Measurements from ENCODE around the gene ZP2. TPM values are rescaled to one million over a fixed set of nuclear protein-coding genes. Genes with fewer than 3 reads are reported as not detected.
A peak's percentile ranks its signal among the peaks of the same experiment; 100 is the strongest.
"Not testable (repeated sequence)": the region's sequence is repeated elsewhere in the genome, so short reads cannot be mapped to it uniquely, and the experiment has no call there.

The ZP2 gene
- total RNA-seq, 1 donor from 2014 or later, result not detected

DNA sequence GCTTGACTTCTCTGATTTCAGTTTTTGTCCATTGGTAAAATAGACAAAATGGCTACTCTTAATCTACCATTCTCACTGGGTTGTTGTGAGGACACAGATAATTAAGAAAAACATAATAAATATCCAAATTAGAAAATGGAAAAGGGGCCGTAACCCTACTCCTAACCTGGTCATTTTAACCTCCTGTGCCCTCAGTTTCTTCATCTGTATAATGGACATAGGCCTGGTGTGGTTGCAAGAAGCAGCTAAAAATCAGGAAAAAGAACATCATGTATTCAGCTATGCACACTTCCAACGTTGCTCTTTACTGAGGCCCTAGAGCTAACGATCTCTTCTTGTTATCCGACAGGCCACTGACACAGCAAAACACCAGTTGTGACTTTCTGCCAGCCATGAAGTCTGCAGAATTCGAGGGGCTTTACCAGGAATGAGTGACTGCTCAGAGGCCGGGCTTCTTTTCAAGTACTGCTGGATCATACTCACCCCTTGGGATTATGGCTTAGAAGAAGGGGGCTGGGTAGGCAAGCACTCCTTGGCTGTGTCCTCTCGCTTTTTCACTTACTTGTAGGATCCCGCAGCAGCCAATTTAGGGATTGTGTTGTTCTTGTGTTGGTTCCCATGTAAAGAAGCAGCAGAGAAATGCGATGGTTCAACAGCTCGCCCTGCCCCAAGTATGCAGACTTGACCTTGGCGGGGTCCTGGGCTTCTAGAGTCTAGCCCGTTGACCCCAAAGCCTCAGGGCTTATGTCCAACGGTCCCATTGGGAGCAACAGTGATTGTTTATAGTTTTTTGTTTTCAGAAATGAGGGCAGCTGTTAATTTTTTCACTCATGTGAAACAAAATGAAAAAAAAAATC lies 32.0 kb downstream of the ZP2 start:
- DNase-seq (ENCODE audit: extremely low read depth, low read depth, low spot score), result no peak

DNA sequence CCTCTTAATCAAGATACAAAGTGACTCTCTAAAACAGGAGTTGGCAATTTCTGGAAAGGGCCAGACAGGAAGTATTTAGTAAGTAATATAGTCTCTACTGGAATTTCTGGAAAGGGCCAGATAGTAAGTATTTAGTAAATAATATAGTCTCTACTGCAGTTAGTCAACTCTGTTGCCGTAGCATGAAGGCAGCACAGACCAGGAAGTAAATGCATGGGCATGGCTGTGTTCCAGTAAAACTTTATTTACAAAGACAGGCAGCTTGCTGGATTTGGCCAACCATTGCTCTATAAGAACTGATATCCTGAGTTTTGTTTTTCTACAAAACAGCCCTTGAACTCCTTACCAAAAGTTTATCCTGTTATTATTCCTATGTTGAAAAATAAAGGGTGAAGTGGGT lies 36.0 kb downstream of the ZP2 start:
- no peak for DNase-seq (ENCODE audit: extremely low read depth, low read depth, low spot score)

DNA sequence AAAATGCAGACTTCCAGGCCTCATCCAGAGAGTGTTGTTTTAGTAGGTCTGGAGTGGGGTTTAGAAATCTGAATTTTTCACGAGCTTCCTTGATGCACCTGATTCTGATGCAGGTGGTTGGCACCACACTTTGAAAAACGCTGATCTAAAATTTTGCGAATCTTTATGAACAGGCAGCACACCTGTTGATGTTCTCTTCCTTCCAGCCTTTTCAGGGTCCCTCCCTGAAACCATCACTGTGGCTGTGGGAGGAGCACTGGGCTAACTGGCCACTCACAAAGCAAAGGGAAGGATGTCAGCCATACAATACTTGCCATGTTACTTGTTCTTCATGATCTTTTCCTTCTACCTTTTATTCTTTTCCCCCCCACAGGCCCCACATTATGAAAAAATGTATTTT lies 38.7 kb downstream of the ZP2 start:
- DNase-seq (ENCODE audit: extremely low read depth, low read depth, low spot score), result no peak

GRCh38 chr16:21170116-21170515 lies 41.3 kb downstream of the ZP2 start:
- DNase-seq (ENCODE audit: extremely low read depth, low read depth, low spot score), result not testable (repeated sequence)

DNA sequence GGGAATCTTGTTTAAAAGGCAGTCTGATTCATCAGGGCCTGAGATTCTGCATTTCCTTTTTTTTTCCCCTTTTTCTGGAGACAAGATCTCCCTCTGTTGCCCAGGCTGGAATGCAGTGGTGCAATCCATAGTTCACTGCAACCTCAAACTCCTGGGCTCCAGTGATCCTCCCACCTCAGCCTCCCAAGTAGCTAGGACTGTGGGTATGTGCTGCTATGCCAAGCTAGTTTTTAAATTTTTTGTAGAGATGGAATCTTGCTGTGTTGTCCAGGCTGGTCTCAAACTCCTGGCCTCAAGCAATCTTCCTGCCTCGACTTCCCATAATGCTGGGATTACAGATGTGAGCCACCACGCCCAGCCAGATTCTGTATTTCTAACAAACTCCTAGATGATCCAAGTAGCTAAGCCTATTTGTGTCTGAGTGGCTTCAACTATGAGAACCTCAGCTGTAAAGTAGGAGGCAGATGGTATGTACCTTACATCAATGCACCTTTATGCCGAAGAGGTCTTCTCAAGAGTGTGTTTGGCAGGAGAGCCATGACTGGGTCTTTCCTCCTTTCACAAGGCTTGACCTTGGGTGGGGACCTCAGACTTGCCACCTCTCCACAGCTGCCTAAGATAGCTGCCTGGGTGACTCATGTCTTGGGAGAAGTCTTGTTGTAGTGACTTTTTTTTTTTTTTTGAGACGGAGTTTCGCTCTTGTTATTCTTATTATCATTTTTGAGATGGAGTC lies 42.0 kb downstream of the ZP2 start:
- DNase-seq (ENCODE audit: extremely low read depth, low read depth, low spot score), result no peak

GRCh38 chr16:21167929-21168602 lies 43.3 kb downstream of the ZP2 start:
- DNase-seq (ENCODE audit: extremely low read depth, low read depth, low spot score), result no peak

DNA sequence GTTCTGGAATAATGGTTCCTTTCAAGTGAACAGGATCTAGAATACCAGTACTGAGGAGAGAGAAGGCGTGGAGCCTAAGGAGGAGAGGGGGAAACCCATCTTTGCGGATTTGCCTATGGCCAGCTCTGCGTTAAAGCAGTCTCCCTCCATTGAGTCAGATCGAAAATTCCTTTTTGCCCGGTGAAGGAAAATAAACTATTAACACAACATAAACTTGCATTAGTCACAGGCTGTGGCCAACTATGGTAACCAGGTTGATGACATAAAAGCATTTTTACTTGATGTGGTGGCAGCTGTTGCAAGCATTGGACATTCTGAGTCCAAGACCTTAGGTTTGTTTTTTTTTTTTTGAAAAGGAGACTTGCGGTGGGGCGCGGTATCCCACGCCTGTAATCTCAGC lies 44.0 kb downstream of the ZP2 start:
- no peak for DNase-seq (ENCODE audit: extremely low read depth, low read depth, low spot score)

DNA sequence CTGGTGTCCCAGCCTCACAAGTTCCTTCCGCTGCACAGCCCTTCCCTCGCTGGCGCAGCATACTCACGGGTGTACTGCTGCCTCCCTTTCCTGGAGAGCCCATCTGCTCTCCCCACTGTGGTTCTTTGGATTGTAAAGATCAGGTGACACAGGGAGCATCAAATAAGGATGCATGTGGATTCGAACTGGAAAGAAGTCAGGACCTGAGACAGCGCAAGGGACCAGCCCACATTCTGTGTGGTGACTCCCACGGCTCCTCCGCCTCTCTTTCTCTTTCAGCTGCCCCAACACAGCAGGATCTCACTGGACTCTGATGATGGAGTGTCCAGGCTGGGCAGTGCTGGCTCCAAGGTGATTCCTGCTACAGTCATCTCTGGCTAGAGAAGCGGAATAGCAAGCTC lies 44.8 kb downstream of the ZP2 start:
- no peak for DNase-seq (ENCODE audit: extremely low read depth, low read depth, low spot score)

DNA sequence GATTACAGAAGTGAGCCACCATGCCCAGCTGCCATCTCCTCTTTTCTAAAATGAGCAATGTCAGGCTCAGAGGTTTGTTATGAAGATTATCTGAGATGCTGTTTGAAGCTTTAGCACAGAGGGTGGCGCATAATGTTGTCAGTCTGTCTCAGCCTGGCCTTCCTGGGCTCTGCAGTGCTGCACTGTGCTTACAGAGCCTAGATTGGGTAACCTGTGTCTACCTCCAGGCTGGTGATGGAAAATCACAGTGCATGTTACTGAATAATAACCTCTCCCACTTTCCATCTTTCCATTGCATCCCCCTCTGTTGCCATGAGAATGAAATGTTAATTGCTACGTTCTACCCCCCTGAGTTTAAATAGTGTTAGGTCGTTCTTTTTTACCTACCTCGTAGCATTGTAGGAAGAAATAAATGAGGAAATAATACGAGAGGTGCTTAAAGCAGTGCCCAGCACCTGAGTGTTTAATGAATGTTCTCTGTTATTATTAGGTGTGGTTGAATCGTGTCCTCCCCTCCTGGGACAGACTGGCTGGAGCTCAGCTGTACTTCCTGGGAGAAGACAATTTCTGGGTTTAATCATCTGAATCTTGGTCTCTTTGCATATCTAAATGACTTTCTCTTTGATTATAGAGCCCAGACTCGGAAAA lies 46.7 kb downstream of the ZP2 start:
- no peak for DNase-seq (ENCODE audit: extremely low read depth, low read depth, low spot score)

- no peak for DNase-seq (ENCODE audit: extremely low read depth, low read depth, low spot score)
Observed at GRCh38 chr16:21163576-21163975, 47.8 kb downstream of the ZP2 start.

- no peak for DNase-seq (ENCODE audit: extremely low read depth, low read depth, low spot score)
Observed at GRCh38 chr16:21162661-21163151, 48.7 kb downstream of the ZP2 start.

- no peak for DNase-seq (ENCODE audit: extremely low read depth, low read depth, low spot score)
Observed at GRCh38 chr16:21161211-21161610, 50.2 kb downstream of the ZP2 start.

GRCh38 chr16:21160276-21160675 lies 51.1 kb downstream of the ZP2 start:
- DNase-seq (ENCODE audit: extremely low read depth, low read depth, low spot score), result no peak

GRCh38 chr16:21159281-21159951 lies 52.0 kb downstream of the ZP2 start:
- no peak for DNase-seq (ENCODE audit: extremely low read depth, low read depth, low spot score)

DNA sequence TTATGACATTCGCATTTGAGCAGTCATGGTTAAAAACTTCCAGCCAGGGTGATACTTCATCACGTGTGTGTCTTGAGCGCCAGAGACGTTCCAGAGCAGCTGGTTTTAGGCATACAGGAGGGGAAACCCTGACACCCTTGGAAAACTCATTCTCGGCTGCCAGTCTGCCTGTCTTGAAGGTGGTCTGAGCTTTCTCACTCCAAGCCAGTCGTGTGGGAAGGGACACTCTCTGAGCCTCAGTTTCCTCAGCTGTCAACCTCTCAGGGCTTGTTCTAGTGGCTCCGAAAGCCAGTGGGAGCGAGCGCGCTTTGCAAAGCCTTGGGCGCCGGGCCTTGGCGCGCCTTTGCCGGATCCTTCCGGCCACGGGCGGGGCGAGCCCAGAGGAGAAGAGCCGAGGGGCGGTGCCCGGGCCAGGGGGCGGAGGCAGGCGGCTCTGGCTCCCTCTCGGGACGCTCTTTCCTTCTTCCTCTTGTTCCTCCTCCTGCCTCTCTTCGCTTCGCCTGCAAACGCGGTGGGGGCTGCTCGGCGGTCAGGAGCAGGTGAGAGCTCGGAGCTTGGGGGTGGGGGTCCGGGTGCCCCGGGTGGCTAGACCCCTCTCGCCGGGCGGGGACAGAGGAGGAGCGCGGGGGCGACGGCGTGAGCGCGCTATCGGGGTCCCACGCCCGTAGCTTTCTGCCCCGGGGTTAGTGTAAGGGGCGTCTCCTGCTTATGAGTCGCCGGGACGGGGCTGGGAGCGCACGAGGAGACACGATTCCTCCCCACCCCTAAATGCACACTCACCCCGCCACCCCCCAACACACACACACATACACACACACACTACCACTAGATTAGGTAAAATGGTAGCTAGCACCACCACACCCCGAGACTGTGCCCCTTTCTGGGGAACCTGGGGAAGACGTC lies 52.9 kb downstream of the ZP2 start, which contains the start of gene LDAF1:
Gene LDAF1, plus strand, starts transcription at position 467 of the 903 bp plus-strand sequence. CDS start 2,509 bp downstream, outside the sequence.
- no peak for DNase-seq (ENCODE audit: extremely low read depth, low read depth, low spot score)

- no peak for DNase-seq (ENCODE audit: extremely low read depth, low read depth, low spot score)
Observed at GRCh38 chr16:21157632-21158031, 53.7 kb downstream of the ZP2 start.

DNA sequence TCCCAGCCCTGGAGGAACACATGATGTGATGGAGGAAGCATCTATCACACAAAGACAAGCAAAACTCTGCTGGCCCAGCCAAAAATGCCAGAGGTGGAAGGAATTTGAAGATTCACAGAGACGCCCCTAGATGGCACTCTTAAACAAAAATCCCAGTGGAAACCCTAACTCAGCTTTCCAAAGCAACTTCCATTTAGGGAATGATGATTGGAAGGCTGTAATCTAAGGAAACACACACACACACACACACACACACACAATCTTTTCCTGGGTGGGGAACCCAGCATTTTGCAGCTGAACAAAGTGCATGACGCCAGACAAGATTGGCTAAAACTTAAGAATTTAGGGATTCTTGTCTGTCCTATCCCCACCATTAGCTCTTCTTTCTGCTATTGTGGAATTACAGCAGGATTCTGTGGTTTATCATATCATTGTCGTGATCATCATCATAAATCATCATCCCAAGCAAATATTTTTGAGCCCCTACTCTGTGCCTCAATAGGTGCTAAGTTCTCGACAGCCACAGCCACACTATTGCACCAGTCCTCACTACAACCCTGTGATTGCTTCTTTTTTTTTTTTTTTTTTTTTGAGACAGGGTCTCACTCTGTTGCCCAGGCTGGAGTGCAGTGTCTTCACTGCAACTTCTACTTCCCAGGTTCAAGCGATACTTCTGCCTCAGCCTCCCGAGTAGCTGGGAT lies 54.5 kb downstream of the ZP2 start:
- peak; percentile 52 for DNase-seq (ENCODE audit: extremely low read depth, low read depth, low spot score)

DNA sequence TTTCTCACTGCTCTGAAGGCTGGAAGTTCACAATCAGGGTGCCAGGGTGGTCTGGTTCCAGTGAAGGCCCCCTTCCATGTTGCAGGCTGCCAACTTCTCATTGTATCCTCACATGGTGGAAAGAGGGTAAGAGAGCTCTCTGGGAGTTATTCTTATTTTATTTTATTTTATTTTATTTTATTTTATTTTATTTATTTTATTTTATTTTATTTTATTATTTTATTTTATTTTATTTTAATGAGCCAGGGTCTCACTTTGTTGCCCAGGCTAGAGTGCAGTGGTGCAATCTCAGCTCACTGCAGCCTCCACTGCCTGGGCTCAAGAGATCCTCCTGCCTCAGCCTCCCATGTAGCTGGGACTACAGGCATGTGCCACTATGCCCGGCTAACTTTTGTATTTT lies 55.4 kb downstream of the ZP2 start:
- DNase-seq (ENCODE audit: extremely low read depth, low read depth, low spot score), result not testable (repeated sequence)
